ENCODE data around the gene OSM.
"Not testable (repeated sequence)": the region's sequence is repeated elsewhere in the genome, so short reads cannot be mapped to it uniquely, and the experiment has no call there.

OSM gene

DNA sequence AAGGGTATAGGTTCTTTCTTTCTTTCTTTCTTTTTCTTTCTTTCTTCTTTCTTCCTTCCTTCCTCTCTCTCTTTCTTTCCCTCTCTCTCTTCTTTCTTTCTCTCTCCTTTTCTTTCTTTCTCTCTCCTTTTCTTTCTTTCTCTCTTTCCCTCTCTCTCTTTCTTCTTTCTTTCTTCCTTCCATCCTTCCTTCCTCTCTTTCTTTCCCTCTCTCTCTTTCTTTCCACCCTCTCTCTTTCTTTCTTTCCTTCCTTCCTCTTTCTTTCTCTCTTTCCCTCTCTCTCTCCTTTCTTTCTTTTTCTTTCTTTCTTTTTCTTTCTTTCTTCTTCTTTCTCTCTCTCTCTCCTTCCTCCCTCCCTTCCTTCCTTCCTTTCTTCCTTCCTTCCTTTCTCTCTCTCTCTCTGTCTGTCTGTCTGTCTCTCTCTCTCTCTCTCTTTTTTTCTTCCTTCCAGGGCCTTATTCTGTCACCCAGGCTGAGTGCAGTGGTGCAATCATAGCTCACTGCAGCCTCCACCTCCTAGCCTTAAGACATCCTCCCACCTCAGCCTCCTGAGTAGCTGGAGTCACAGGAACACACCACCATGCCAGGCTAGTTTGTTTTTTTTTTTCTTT is 46.9 kb downstream of the OSM start:
- Histone ChIP-seq H3K27ac (peak overlapping the region; percentile 91), H3K27me3 (no peaks in the 10 kb centered on the region), H3K4me3 (ENCODE audit: low read depth in 1 of 2, low read length in 1 of 2) (no peak overlapping the region), H3K9me3 (no peaks in the 10 kb centered on the region), H3K36me3 (no peaks in the 10 kb centered on the region), H3K4me1 (ENCODE audit: control insufficient read depth in 1 of 2, insufficient read depth in 1 of 2, low read depth in 1 of 2, low read length in 1 of 2) (peaks cover 57 to 59% of the 10 kb centered on the region in 2 experiments)
- TF ChIP-seq CTCF (IDR thresholded peaks at IDR 0.05), result no peak

- Histone ChIP-seq H3K4me1 (ENCODE audit: control insufficient read depth in 1 of 2, insufficient read depth in 1 of 2, low read depth in 1 of 2, low read length in 1 of 2) (peaks cover 57 to 59% of the 10 kb centered on the region in 2 experiments), H3K27me3 (no peaks in the 10 kb centered on the region), H3K9me3 (no peaks in the 10 kb centered on the region), H3K36me3 (no peaks in the 10 kb centered on the region), H3K27ac (no peak overlapping the region), H3K4me3 (ENCODE audit: low read depth in 1 of 2, low read length in 1 of 2) (no peak overlapping the region)
- no peak for TF ChIP-seq CTCF (IDR thresholded peaks at IDR 0.05)
Measured at GRCh38 chr22:30219049-30219654, 47.5 kb downstream of the OSM start.

DNA sequence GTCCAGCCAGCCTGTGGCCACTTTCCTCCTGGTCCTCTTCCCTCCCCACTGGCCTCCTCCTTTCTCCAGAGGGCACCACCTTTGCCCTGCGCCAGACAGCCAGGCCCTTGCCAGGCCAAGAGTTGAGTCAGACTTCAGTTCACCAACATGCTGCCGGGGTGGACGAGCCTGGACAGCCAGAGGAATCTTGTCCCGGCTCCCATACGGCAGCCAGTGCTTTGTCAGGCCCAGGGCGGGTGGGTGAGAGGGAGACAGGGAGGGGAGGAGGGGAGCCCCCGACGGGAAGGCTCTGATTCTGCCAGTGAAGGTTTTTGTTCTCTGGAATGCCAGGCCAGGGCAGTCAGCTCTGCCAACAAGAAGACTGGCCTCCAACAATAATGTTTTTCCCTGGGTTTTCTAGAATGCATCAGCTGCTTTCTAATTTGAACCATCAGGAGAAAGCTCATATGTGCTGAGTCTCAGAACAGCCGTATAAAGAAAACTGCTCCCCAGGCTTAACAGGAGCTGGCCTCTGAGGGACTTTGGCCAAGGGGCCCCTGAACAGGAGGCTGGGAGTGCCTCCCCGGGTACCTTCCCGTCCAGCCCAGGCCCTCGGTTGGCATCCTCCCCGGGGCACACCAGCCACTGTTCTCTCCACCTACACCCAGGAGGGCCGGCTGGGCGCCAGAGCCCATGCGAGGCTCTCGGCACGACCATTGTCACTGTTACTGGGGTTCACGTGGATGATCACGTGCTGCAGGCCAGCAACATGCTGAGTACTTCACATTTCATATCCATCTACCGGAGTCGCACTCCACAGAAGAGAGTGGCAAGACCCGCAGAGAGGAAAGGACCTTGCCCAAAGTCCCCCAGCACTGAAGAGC is 48.7 kb downstream of the OSM start:
- no peak overlapping the region for H3K4me3 ChIP-seq (ENCODE audit: low read depth in 1 of 2, low read length in 1 of 2)
- no peaks in the 10 kb centered on the region for H3K27me3 ChIP-seq

DNA sequence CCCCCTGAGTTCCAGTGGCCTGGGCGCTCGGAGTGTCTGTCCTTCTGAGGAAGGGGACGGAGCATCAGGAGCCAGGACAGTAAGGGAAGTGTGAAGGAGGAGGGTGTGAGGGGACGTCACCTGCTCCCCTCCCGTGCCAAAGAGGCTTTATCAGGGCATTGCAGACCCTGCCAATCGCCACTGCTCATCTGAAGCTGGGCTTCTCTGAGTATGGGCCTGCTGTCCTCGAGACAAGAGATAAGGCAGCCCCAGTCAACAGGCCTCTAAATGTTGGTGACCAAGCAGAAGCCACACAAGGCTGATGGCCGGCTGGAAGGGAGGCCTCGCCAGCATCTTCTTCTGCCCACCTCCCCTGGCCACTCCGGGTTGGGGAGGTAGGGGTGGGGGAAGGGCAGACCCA is 49.9 kb downstream of the OSM start:
- TF ChIP-seq CTCF (IDR thresholded peaks at IDR 0.05), result no peak
- H3K4me3 ChIP-seq (ENCODE audit: low read depth in 1 of 2, low read length in 1 of 2), result no peak overlapping the region
- no peaks in the 10 kb centered on the region for H3K9me3 ChIP-seq
- no peak overlapping the region for H3K27ac ChIP-seq
- no peaks in the 10 kb centered on the region for H3K36me3 ChIP-seq
- peaks cover 57 to 59% of the 10 kb centered on the region in 2 experiments for H3K4me1 ChIP-seq (ENCODE audit: control insufficient read depth in 1 of 2, insufficient read depth in 1 of 2, low read depth in 1 of 2, low read length in 1 of 2)
- H3K27me3 ChIP-seq, result no peaks in the 10 kb centered on the region

More for the DNA sequence above, 48.7 kb downstream of the OSM start:
- Histone ChIP-seq H3K4me1 (ENCODE audit: control insufficient read depth in 1 of 2, insufficient read depth in 1 of 2, low read depth in 1 of 2, low read length in 1 of 2) (peaks cover 57 to 59% of the 10 kb centered on the region in 2 experiments), H3K27ac (no peak overlapping the region), H3K9me3 (no peaks in the 10 kb centered on the region), H3K36me3 (no peaks in the 10 kb centered on the region)
- TF ChIP-seq CTCF (IDR thresholded peaks at IDR 0.05), result no peak

GRCh38 chr22:30216272-30216671 is 50.4 kb downstream of the OSM start:
- peaks cover 57 to 59% of the 10 kb centered on the region in 2 experiments for H3K4me1 ChIP-seq (ENCODE audit: control insufficient read depth in 1 of 2, insufficient read depth in 1 of 2, low read depth in 1 of 2, low read length in 1 of 2)
- not testable (repeated sequence) for H3K27me3 ChIP-seq; H3K27ac ChIP-seq; H3K9me3 ChIP-seq; H3K4me3 ChIP-seq (ENCODE audit: low read depth in 1 of 2, low read length in 1 of 2); H3K36me3 ChIP-seq
